A673 (cell line): ENCODE measurements around the gene SACS. TPM values are rescaled to one million over a fixed set of nuclear protein-coding genes. Genes with fewer than 3 reads are reported as not detected.

ENCODE experiments used
- BruUV-seq: library from RNA; stranded (reverse); fragments of 400-500 nt; replicated peaks from 2 replicates; lab custom pipeline; 2021; lab: Mats Ljungman, UMichigan
- CTCF ChIA-PET: fragments of 300-600 bp; sonication (Branson Sonifier 250); formaldehyde crosslinking; loops from one replicate; lab custom pipeline; 2022; ENCODE audit warnings: antibody characterized with exemption; lab: Charles Lee
- POLR2A ChIA-PET: fragments of 300-600 bp; sonication (Branson Sonifier 250); formaldehyde crosslinking; loops from one replicate; lab custom pipeline; 2022; ENCODE audit warnings: antibody characterized with exemption; ENCODE audit not compliant: low non-redundant PET; lab: Charles Lee
- DNase-seq: peaks from one replicate; pipeline ENCODE4 v3.0.0-alpha.2; 2015; ENCODE audit warnings: low spot score
- H3K27ac ChIP-seq: fragments of 200-600 bp; sonication (generic); 2 replicates; pipeline ENCODE4 v1.5.1; 2016; ENCODE audit warnings: mixed run types, low read depth, mild to moderate bottlenecking, mixed read lengths, antibody characterized with exemption, low read length; ENCODE audit not compliant: poor library complexity, severe bottlenecking
- H3K27me3 ChIP-seq: fragments of 200-600 bp; sonication (generic); replicated peaks from 2 replicates; pipeline ENCODE4 v1.6.1; 2017; ENCODE audit warnings: mixed run types, low read depth, mild to moderate bottlenecking, mixed read lengths, antibody characterized with exemption, low read length; ENCODE audit not compliant: insufficient read depth, poor library complexity
- H3K36me3 ChIP-seq: fragments of 200-600 bp; sonication (generic); 2 replicates; pipeline ENCODE4 v1.6.1; 2016; ENCODE audit warnings: mixed run types, mild to moderate bottlenecking, mixed read lengths, antibody characterized with exemption, low read length; ENCODE audit not compliant: insufficient read depth, poor library complexity, severe bottlenecking
- H3K4me1 ChIP-seq: fragments of 200-600 bp; sonication (generic); 2 replicates; pipeline ENCODE4 v1.6.1; 2017; ENCODE audit warnings: mixed run types, mild to moderate bottlenecking, mixed read lengths, antibody characterized with exemption, low read length; ENCODE audit not compliant: insufficient read depth, poor library complexity, severe bottlenecking
- H3K4me3 ChIP-seq: fragments of 200-600 bp; sonication (generic); 2 replicates; pipeline ENCODE4 v1.5.1; 2016; ENCODE audit warnings: low read depth, mixed run types, mild to moderate bottlenecking, mixed read lengths, low read length; ENCODE audit not compliant: poor library complexity, severe bottlenecking
- H3K9me3 ChIP-seq: fragments of 200-600 bp; sonication (generic); 2 replicates; pipeline ENCODE4 v1.6.1; 2016; ENCODE audit warnings: mixed run types, low read depth, mild to moderate bottlenecking, mixed read lengths, antibody characterized with exemption, low read length; ENCODE audit not compliant: poor library complexity, severe bottlenecking
- EZH2 ChIP-seq: fragments of 200-600 bp; sonication (generic); IDR thresholded peaks from 2 replicates; pipeline ENCODE4 v1.6.1; 2017; ENCODE audit warnings: borderline replicate concordance, low read depth, mild to moderate bottlenecking, mixed read lengths, antibody characterized with exemption, low read length; ENCODE audit not compliant: poor library complexity, severe bottlenecking
- intact Hi-C: fragments of 100-400 bp; cut with micrococcal nuclease; formaldehyde crosslinking; loops from one replicate; pipeline ENCODE4 v1.10.0; 2022; ENCODE audit not compliant: unreplicated experiment
- total RNA-seq: library from RNA; stranded (reverse); gene quantifications from 2 replicates; pipeline ENCODE4 v1.2.3, GENCODE V29; 2021
- TF ChIP-seq, protein P1 (sequence below): fragments of 300-800, 200-600 bp; sonication (generic); conservative IDR thresholded peaks from 2 replicates; pipeline ENCODE4 v1.5.1; 2017; ENCODE audit warnings: low read depth, mild to moderate bottlenecking, antibody characterized with exemption, low read length, moderate library complexity, mixed read lengths

The SACS gene
- total RNA-seq, 1 experiment from 2014 or later: 35.9 TPM

DNA sequence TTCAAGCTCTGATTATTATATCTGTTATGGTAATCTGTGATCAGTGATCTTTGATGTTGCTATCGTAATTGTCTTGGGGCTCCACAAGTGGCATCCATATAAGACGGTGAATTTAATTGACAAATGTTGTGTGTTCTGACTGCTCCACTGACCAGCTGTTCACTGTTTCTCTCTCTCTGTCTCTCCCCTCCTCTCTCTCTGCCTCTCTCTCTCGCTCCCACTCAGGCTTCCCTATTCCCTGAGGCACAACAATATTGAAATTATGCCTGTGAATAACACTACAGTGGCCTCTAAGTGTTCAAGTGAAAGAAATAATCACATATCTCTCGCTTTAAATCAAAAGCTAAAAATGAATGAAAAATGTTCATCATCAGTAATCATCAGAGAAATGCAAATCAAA is 4.4 kb upstream of the SACS start:
- intact Hi-C loops: no loop called here
- no TSS peak for BruUV-seq
- Histone ChIP-seq H3K27ac (no peak overlapping the region), H3K4me1 (peaks cover 4% of the 10 kb centered on the region), H3K4me3 (no peak overlapping the region), H3K36me3 (no peaks in the 10 kb centered on the region), H3K27me3 (no peaks in the 10 kb centered on the region), H3K9me3 (no peaks in the 10 kb centered on the region)
- TF ChIP-seq EZH2: no peak
- TF ChIP-seq, protein P1, sequence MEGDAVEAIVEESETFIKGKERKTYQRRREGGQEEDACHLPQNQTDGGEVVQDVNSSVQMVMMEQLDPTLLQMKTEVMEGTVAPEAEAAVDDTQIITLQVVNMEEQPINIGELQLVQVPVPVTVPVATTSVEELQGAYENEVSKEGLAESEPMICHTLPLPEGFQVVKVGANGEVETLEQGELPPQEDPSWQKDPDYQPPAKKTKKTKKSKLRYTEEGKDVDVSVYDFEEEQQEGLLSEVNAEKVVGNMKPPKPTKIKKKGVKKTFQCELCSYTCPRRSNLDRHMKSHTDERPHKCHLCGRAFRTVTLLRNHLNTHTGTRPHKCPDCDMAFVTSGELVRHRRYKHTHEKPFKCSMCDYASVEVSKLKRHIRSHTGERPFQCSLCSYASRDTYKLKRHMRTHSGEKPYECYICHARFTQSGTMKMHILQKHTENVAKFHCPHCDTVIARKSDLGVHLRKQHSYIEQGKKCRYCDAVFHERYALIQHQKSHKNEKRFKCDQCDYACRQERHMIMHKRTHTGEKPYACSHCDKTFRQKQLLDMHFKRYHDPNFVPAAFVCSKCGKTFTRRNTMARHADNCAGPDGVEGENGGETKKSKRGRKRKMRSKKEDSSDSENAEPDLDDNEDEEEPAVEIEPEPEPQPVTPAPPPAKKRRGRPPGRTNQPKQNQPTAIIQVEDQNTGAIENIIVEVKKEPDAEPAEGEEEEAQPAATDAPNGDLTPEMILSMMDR: no peak
- CTCF ChIA-PET: no interaction called here
- DNase-seq: no peak
- POLR2A ChIA-PET: no interaction called here

DNA sequence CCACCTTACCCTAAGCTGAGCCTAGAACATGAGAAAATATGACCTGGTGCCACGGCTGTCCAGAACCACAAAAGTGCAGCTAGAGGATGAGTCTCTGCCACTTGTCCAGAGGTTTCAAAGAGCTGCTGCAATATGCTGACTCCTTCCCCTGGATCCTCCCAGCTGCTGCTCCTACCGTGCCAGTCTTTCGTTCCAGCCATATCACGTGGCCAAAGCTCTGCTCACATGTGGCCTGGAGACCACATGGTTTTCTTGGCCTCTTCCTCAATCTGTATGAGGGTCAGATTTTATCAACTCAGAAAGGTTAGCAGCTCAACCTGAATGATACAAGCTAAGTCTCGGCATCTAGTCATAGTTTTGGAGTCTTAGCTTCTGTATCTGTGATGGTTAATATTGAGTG is 3.2 kb upstream of the SACS start:
- Histone ChIP-seq H3K4me1 (peaks cover 4% of the 10 kb centered on the region), H3K9me3 (no peaks in the 10 kb centered on the region), H3K36me3 (no peaks in the 10 kb centered on the region), H3K27ac (no peak overlapping the region), H3K4me3 (no peak overlapping the region), H3K27me3 (peaks cover 3% of the 10 kb centered on the region)
- no peak for TF ChIP-seq EZH2
- TF ChIP-seq, protein P1: no peak
- intact Hi-C loops: no loop called here
- DNase-seq: no peak
- BruUV-seq: no TSS peak
- CTCF ChIA-PET: no interaction called here
- POLR2A ChIA-PET: no interaction called here

DNA sequence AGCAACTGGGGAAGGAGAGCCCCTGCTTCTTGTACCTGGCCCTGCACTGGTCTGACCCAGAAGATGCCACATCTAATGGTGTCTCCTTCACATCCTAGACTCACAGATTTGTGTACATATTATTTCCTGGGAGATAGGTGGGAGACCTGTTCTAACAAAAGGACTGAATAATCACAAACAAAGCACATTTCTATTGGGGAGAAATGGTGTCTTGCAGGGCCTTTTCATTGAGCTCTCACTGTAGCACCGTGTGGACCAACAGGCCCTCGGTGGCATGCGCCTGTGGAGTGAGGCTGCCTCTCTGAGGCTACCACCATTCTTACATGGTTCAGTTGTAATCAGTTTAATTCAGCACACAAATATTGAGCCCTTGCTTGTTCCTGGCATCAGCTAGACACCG is 989 bp upstream of the SACS start:
- Histone ChIP-seq H3K27ac (no peak overlapping the region), H3K4me1 (peaks cover 4% of the 10 kb centered on the region), H3K4me3 (no peak overlapping the region), H3K27me3 (peaks cover 3% of the 10 kb centered on the region), H3K9me3 (no peaks in the 10 kb centered on the region), H3K36me3 (no peaks in the 10 kb centered on the region)
- intact Hi-C loops: no loop called here
- no TSS peak for BruUV-seq
- POLR2A ChIA-PET: no interaction called here
- no peak for TF ChIP-seq EZH2
- TF ChIP-seq, protein P1: no peak
- no peak for DNase-seq
- CTCF ChIA-PET: no interaction called here
